Gastroesophageal sphincter (tissue), 3 donors: ENCODE measurements around the gene GSTO2.

ENCODE experiments used
- EP300 ChIP-seq: sonication (generic); formaldehyde crosslinking; IDR thresholded peaks from one replicate; pipeline ENCODE4 v1.6.1; 2017; ENCODE audit warnings: antibody characterized with exemption, mild to moderate bottlenecking
- POLR2A ChIP-seq, 2 donors: fragments of 450-650 bp; IDR thresholded peaks; one replicate each; pipeline ENCODE4 v1.6.1; 2017; ENCODE audit warnings: antibody characterized with exemption in 2 of 2, mild to moderate bottlenecking in 2 of 2, moderate library complexity in 1 of 2
- TF ChIP-seq, protein P1 (sequence below), 4 experiments: fragments of 200-600 bp in 2 of 4; fragments of 450-650 bp in 2 of 4; sonication (generic) in 1 of 4; IDR thresholded peaks; one replicate each; pipeline ENCODE4 v1.5.1; 2017 to 2019; ENCODE audit warnings: antibody characterized with exemption in 4 of 4, mild to moderate bottlenecking in 2 of 4, moderate library complexity in 2 of 4

- TF ChIP-seq, protein P1, sequence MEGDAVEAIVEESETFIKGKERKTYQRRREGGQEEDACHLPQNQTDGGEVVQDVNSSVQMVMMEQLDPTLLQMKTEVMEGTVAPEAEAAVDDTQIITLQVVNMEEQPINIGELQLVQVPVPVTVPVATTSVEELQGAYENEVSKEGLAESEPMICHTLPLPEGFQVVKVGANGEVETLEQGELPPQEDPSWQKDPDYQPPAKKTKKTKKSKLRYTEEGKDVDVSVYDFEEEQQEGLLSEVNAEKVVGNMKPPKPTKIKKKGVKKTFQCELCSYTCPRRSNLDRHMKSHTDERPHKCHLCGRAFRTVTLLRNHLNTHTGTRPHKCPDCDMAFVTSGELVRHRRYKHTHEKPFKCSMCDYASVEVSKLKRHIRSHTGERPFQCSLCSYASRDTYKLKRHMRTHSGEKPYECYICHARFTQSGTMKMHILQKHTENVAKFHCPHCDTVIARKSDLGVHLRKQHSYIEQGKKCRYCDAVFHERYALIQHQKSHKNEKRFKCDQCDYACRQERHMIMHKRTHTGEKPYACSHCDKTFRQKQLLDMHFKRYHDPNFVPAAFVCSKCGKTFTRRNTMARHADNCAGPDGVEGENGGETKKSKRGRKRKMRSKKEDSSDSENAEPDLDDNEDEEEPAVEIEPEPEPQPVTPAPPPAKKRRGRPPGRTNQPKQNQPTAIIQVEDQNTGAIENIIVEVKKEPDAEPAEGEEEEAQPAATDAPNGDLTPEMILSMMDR (IDR thresholded peaks at IDR 0.05): no peak
- TF ChIP-seq EP300: no peak
- no peak for TF ChIP-seq POLR2A (IDR thresholded peaks at IDR 0.05)
These were observed 79.6 kb downstream of the GSTO2 start for GRCh38 chr10:104348601-104349000.
